Epithelial cell of esophagus (primary cell): Measurements from ENCODE around the gene RGPD8.

Source experiments
- DNase-seq: peaks from one replicate; pipeline ENCODE4 v3.0.0; 2010; ENCODE audit warnings: low read depth
- H3K4me3 ChIP-seq: 2 replicates; pipeline ENCODE4 v1.5.1; 2011; ENCODE audit warnings: mild to moderate bottlenecking, low read length, control low read depth
- CTCF ChIP-seq: IDR thresholded peaks from 2 replicates; pipeline ENCODE4 v1.5.1; 2011; ENCODE audit warnings: low read depth, mild to moderate bottlenecking, low read length, control low read depth, inconsistent platforms; ENCODE audit not compliant: insufficient read depth; ENCODE audit errors: missing control alignments

The RGPD8 gene

GRCh38 chr2:112322919-112323318 is 110.5 kb downstream of the RGPD8 start:
- no peak overlapping the region for H3K4me3 ChIP-seq
- DNase-seq: no peak
- no peak for TF ChIP-seq CTCF

- H3K4me3 ChIP-seq: no peak overlapping the region
- TF ChIP-seq CTCF: no peak
- DNase-seq: no peak
Measured at GRCh38 chr2:112321375-112322320, 111.8 kb downstream of the RGPD8 start.
